Prostate gland (tissue), 2 donors: ENCODE data around the gene ADK.

Experiments used
- POLR2A ChIP-seq: fragments of 450-650 bp; IDR thresholded peaks from one replicate; pipeline ENCODE4 v1.6.1; 2016; ENCODE audit warnings: antibody characterized with exemption, mild to moderate bottlenecking
- POLR2AphosphoS5 ChIP-seq: sonication (generic); formaldehyde crosslinking; IDR thresholded peaks from one replicate; pipeline ENCODE4 v1.6.1; 2017; ENCODE audit warnings: antibody characterized with exemption
- TF ChIP-seq, protein P1 (sequence below), 4 experiments: fragments of 200-600 bp in 2 of 4; fragments of 450-650 bp in 2 of 4; sonication (generic) in 2 of 4; IDR thresholded peaks; 1 replicate in 3 of 4; 2 replicates in 1 of 4; pipeline ENCODE4 v1.5.1; 2016 to 2019; ENCODE audit warnings: antibody characterized with exemption in 4 of 4, mild to moderate bottlenecking in 2 of 4, moderate library complexity in 2 of 4

GRCh38 chr10:74485283-74485682, 334.3 kb downstream of the ADK start:
- TF ChIP-seq, protein P1, sequence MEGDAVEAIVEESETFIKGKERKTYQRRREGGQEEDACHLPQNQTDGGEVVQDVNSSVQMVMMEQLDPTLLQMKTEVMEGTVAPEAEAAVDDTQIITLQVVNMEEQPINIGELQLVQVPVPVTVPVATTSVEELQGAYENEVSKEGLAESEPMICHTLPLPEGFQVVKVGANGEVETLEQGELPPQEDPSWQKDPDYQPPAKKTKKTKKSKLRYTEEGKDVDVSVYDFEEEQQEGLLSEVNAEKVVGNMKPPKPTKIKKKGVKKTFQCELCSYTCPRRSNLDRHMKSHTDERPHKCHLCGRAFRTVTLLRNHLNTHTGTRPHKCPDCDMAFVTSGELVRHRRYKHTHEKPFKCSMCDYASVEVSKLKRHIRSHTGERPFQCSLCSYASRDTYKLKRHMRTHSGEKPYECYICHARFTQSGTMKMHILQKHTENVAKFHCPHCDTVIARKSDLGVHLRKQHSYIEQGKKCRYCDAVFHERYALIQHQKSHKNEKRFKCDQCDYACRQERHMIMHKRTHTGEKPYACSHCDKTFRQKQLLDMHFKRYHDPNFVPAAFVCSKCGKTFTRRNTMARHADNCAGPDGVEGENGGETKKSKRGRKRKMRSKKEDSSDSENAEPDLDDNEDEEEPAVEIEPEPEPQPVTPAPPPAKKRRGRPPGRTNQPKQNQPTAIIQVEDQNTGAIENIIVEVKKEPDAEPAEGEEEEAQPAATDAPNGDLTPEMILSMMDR (IDR thresholded peaks at IDR 0.05), result no peak
- no peak for TF ChIP-seq POLR2AphosphoS5
- TF ChIP-seq POLR2A, result no peak
